Right lobe of liver (tissue), 4 donors: ENCODE results near the gene SMAD4.

ENCODE experiments used
- POLR2A ChIP-seq: fragments of 450-650 bp; IDR thresholded peaks from one replicate; pipeline ENCODE4 v1.6.1; 2017; ENCODE audit warnings: antibody characterized with exemption, mild to moderate bottlenecking
- TF ChIP-seq, protein P1 (sequence below), 4 donors: fragments of 200-600 bp in 3 of 4; fragments of 450-650 bp in 1 of 4; IDR thresholded peaks; one replicate each; pipeline versions ENCODE4 v1.5.1 to v1.8.0; 2016 to 2022; ENCODE audit warnings: antibody characterized with exemption in 4 of 4, mild to moderate bottlenecking in 2 of 4
- donor health status: DM: no; HTN: no; CAD: no.
- donor health status: DM: no; HTN: no; CAD: no.
- donor health status: DM: no; HTN: yes; CAD: no.

DNA sequence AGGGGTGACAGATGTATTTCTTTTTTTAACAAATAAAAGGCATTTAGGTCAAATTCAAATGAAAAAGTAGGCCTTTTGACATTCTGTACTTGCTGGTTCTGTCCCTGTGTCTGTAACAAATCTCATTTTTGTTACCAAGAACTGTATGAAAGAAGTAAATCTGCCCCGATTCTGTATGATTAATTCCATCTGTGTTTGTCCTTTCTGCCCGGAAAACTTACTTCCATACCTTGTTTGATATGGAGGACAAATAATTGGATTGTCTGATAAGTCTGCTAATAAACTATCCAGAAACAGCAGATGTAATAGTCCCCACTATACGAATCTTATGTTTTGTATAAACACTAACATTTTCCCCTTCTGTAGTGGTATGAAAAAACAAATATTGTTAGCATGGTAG is 97.7 kb downstream of the SMAD4 start:
- TF ChIP-seq POLR2A: no peak
- TF ChIP-seq, protein P1, sequence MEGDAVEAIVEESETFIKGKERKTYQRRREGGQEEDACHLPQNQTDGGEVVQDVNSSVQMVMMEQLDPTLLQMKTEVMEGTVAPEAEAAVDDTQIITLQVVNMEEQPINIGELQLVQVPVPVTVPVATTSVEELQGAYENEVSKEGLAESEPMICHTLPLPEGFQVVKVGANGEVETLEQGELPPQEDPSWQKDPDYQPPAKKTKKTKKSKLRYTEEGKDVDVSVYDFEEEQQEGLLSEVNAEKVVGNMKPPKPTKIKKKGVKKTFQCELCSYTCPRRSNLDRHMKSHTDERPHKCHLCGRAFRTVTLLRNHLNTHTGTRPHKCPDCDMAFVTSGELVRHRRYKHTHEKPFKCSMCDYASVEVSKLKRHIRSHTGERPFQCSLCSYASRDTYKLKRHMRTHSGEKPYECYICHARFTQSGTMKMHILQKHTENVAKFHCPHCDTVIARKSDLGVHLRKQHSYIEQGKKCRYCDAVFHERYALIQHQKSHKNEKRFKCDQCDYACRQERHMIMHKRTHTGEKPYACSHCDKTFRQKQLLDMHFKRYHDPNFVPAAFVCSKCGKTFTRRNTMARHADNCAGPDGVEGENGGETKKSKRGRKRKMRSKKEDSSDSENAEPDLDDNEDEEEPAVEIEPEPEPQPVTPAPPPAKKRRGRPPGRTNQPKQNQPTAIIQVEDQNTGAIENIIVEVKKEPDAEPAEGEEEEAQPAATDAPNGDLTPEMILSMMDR (IDR thresholded peaks at IDR 0.05): no peak
